Left ventricle myocardium inferior (tissue), 1 donor: ENCODE measurements around the gene FFAR2. TPM values are rescaled to one million over a fixed set of nuclear protein-coding genes. Genes with fewer than 3 reads are reported as not detected.

Experiments
- DNase-seq: peaks from one replicate; pipeline ENCODE4 v3.0.0-alpha.2; 2020
- H3K27ac ChIP-seq: fragments of 200-600 bp; replicated peaks from 2 replicates; pipeline ENCODE4 v1.8.0; 2021
- H3K27me3 ChIP-seq: fragments of 200-600 bp; 2 replicates; pipeline ENCODE4 v1.8.0; 2021; ENCODE audit warnings: low read depth
- H3K36me3 ChIP-seq: fragments of 200-600 bp; 2 replicates; pipeline ENCODE4 v1.8.0; 2021
- H3K4me1 ChIP-seq: fragments of 200-600 bp; 2 replicates; pipeline ENCODE4 v1.8.0; 2021
- H3K4me3 ChIP-seq: fragments of 200-600 bp; 2 replicates; pipeline ENCODE4 v1.8.0; 2021; ENCODE audit warnings: mild to moderate bottlenecking, moderate library complexity
- H3K9me3 ChIP-seq: fragments of 200-600 bp; replicated peaks from 2 replicates; pipeline ENCODE4 v1.8.0; 2021
- intact Hi-C: fragments of 100-400 bp; cut with micrococcal nuclease; formaldehyde crosslinking; loops from one replicate; pipeline ENCODE4 v1.11.0; 2022
- total RNA-seq: library from RNA; stranded (reverse); fragmentation: NEBNext Ultra II Directional; extraction: Animal tissue kit (Norgen Biotek cat#: 25700); gene quantifications from one replicate; pipeline ENCODE4 v1.2.1, GENCODE V29; 2021
- TF ChIP-seq, protein P1 (sequence below): fragments of 200-600 bp; IDR thresholded peaks from 2 replicates; pipeline ENCODE4 v1.8.0; 2021; ENCODE audit warnings: antibody characterized with exemption, mild to moderate bottlenecking, borderline replicate concordance
- donor health status: DM: no; HTN: yes; CAD: no; lungs with severe emphysema.

Gene FFAR2
- total RNA-seq, 1 donor from 2014 or later, result 0.27 TPM

GRCh38 chr19:35410487-35410886 lies 37.6 kb upstream of the FFAR2 start:
- H3K27ac ChIP-seq, result no peak overlapping the region
- no peaks in the 10 kb centered on the region for H3K36me3 ChIP-seq
- TF ChIP-seq, protein P1, sequence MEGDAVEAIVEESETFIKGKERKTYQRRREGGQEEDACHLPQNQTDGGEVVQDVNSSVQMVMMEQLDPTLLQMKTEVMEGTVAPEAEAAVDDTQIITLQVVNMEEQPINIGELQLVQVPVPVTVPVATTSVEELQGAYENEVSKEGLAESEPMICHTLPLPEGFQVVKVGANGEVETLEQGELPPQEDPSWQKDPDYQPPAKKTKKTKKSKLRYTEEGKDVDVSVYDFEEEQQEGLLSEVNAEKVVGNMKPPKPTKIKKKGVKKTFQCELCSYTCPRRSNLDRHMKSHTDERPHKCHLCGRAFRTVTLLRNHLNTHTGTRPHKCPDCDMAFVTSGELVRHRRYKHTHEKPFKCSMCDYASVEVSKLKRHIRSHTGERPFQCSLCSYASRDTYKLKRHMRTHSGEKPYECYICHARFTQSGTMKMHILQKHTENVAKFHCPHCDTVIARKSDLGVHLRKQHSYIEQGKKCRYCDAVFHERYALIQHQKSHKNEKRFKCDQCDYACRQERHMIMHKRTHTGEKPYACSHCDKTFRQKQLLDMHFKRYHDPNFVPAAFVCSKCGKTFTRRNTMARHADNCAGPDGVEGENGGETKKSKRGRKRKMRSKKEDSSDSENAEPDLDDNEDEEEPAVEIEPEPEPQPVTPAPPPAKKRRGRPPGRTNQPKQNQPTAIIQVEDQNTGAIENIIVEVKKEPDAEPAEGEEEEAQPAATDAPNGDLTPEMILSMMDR, result no peak
- H3K4me3 ChIP-seq, result no peak overlapping the region
- no peaks in the 10 kb centered on the region for H3K9me3 ChIP-seq
- DNase-seq, result no peak
- intact Hi-C loops, result no loop called here
- peaks cover 12% of the 10 kb centered on the region for H3K27me3 ChIP-seq
- no peaks in the 10 kb centered on the region for H3K4me1 ChIP-seq

DNA sequence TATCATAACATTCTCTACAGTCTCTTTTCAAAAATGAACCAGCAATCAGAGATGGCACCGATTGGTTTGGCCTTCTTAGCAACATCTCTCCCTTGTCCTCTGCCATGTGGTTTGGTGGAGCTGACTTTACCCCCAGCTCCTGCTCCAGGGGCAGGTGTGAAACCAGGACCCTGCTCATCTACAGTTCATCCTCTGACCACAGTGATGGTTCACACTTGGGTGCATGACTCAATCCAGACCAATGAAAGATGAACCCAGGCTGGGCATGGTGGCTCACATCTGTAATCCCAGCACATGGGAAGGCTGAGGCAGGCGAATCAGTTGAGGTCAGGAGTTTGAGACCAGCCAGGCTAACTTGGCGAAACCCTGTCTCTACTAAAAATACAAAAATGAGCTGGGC lies 33.6 kb upstream of the FFAR2 start:
- intact Hi-C loops, result no loop called here
- peaks cover 34% of the 10 kb centered on the region for H3K27me3 ChIP-seq
- H3K4me1 ChIP-seq, result no peaks in the 10 kb centered on the region
- TF ChIP-seq, protein P1, result no peak
- no peaks in the 10 kb centered on the region for H3K36me3 ChIP-seq
- DNase-seq, result no peak
- no peaks in the 10 kb centered on the region for H3K9me3 ChIP-seq
- H3K4me3 ChIP-seq, result no peak overlapping the region
- no peak overlapping the region for H3K27ac ChIP-seq

GRCh38 chr19:35416331-35416730 lies 31.7 kb upstream of the FFAR2 start:
- no peak overlapping the region for H3K4me3 ChIP-seq
- H3K4me1 ChIP-seq, result peaks cover 5% of the 10 kb centered on the region
- H3K9me3 ChIP-seq, result no peaks in the 10 kb centered on the region
- intact Hi-C loops, result no loop called here
- H3K36me3 ChIP-seq, result no peaks in the 10 kb centered on the region
- no peak for DNase-seq
- H3K27ac ChIP-seq, result no peak overlapping the region
- TF ChIP-seq, protein P1, result no peak
- peaks cover 34% of the 10 kb centered on the region for H3K27me3 ChIP-seq

DNA sequence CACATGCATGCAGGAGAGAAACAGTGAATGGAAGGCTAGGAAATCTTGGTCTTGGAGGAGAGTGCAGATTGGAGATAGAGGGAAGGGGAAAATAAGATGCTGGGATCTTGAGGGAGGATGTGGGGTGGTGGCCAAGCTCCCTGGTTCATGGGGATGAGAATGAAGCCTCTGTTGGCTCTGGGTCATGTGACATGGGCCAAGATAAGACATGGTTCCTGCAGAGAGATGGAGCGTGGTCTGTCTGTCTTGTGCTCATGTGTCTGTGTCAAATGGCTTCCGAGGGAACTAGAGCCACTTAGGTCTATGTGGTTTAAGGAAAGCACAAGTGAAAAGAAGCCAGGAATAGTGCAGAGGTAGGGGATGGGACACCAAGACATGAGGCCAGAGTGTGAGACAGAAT lies 30.8 kb upstream of the FFAR2 start:
- TF ChIP-seq, protein P1, result no peak
- H3K4me3 ChIP-seq, result no peak overlapping the region
- peaks cover 34% of the 10 kb centered on the region for H3K27me3 ChIP-seq
- no peak for DNase-seq
- H3K27ac ChIP-seq, result no peak overlapping the region
- no peaks in the 10 kb centered on the region for H3K36me3 ChIP-seq
- peaks cover 5% of the 10 kb centered on the region for H3K4me1 ChIP-seq
- intact Hi-C loops, result no loop called here
- no peaks in the 10 kb centered on the region for H3K9me3 ChIP-seq

- Histone ChIP-seq H3K27ac (no peak overlapping the region), H3K9me3 (no peaks in the 10 kb centered on the region), H3K4me1 (peaks cover 5% of the 10 kb centered on the region), H3K4me3 (no peak overlapping the region), H3K36me3 (no peaks in the 10 kb centered on the region), H3K27me3 (peaks cover 34% of the 10 kb centered on the region)
- intact Hi-C loops, result no loop called here
- DNase-seq, result no peak
- TF ChIP-seq, protein P1, result no peak
Measured at GRCh38 chr19:35417713-35418534, 30.1 kb upstream of the FFAR2 start.
